ENCODE measurements around the gene B4GALT7.
"Not testable (repeated sequence)": the region's sequence is repeated elsewhere in the genome, so short reads cannot be mapped to it uniquely, and the experiment has no call there.

B4GALT7 gene

DNA sequence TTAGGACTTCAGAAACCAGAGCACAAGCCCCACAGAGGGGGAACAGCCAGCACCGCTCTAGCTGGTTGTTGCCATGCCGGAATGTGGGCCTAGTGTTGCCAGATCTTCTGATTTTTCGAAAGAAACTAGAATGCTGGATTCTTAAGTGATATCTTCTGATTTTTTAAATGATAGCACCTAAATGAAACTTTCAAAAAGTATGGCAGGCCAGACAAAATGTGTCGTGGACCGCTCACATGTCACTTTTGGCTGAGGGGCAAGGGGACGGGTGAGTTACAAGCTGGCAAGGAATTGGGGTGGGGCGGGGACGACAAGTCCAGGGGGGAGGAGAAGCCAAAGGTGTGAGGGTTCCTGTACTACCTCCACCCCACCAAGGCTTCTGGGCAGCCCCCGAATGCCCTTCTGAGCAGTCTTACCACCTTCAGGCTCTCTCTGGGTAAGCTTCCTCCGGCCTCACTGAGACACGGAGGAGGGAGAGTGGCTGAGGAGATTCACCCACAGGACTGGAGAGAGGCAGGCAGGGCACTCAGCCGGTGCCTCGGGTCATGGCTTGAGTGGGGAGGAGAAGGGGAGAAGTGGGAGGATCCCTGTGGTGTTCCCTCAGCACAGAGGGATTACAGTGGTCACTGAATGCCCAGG is 10.3 kb downstream of the B4GALT7 start:
- DNase-seq: no peak

DNA sequence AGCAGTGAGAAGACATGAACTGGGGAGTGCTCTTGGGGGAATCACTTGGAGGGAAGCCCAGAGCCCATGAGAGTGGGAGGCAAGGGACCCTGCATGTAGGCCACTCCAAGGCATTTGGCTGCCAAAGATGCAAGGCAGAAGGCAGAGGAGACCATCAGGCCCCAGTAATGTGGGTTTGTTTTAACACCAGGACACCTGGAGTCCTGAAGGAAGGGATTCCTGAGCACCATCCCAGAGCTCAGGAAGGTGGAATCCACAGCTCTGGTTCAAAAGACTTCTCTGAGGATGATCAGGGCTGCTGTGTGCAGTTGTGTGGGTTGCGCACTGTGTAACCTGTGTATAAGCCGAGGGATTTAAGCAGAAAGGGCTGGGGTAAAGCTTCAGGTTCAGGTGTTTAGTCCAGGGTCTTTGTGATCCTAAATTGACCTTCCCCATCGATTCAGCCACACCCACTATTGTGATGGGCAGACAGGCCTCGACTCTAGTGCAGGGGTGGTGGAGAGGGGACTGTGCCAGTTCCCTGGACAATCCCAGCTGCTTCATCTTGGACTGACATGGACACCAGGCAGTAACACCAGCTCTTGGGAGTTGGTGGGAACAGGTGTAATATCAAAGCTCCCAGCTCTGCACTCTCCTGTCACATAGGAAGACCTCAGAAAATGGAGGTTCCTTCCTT is 11.0 kb downstream of the B4GALT7 start:
- DNase-seq: no peak

DNA sequence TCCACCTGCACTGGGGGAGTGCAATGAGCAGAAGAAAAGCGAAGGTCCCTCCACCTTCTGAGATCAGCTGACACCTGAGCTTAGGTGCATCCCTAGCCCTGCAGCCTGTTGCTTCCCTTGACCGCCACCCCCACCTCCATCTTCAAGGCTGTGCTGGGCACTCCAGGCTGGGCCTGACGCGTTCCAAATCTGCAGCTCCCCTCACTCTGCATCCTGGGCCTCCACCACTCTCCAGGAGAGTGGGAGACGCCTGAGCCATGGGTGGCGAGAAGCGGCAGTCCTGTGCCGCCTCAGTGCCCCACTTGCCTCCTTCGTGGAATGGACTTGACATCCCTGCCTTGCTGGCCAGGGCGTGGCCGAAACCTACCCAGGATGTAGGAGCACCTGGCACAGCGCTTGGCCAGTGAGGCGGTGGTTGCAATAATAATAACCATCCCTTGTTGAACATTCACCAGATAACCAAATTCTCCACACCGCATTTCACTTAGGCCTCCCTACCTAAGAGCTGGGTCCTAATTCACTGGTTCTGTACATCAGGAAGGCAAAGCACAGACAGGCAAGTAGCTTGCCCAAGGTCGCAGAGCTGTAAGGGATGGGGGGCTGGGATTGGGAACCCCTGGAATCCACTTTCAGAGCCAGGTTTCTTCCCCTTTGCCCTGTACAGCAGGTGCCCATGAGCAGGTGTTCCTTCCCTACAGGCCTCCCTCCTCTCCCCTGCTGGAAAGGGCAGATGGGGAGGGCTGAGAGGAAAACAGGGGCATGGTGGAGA is 11.7 kb downstream of the B4GALT7 start:
- no peak for DNase-seq

DNA sequence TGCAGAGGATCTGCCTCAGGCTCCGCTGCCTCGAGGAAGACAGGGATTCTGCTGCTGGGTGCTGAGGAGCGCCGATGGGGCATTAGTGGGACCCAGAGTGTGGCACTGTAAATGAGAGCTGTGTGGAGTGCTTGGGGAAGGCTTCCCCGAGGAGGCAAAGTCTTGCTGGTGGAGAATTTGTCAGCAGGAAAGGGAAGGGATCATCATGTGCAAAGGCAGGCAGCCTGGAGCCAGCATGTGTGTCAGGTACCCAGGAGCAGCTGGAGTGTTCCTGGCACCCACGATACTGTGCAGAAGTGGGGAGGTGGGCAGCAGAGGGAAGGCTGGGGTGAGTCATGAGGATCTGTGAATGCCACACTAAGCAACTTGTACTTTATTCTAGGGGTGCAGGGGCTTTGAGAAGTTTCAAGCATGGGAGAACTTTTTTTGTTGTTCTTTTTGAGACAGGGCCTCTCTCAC is 12.3 kb downstream of the B4GALT7 start:
- no peak for DNase-seq

DNA sequence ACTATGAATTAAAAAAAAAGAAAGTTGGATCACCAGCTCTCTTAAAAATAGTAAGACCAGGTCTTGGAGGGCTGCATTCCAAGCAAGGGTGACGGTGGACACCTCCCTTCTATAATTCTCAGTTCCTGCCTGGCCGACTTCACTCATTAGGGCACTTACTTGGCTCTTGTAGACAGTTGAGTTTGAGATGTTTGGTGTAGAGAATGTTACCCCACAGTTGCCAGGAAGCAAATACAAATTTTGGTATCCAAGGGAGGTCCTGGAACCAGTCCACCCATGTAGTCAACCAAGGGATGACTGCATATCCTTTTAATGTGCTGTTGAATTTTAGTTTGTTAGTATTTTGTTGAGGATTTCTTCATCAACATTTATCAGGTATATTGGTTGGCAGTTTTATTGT is 20.6 kb downstream of the B4GALT7 start:
- DNase-seq: no peak

DNA sequence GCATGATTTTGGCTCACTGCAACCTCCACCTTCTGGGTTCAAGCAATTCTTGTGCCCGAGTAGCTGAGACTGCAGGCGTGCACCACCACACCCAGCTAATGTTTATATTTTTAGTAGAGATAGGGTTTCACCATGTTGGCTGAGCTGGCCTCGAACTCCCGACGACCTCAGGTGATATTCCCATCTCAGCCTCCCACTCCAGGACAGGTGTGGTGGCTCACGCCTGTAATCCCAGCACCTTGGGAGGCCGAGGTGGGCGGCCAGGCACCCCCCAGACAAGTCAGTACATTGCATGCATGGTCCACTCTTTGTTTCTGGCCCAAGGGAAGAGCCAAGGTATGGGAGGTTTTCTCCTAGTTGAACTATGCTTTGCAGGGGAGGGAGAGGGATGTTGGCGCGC is 24.2 kb downstream of the B4GALT7 start:
- not testable (repeated sequence) for DNase-seq

DNA sequence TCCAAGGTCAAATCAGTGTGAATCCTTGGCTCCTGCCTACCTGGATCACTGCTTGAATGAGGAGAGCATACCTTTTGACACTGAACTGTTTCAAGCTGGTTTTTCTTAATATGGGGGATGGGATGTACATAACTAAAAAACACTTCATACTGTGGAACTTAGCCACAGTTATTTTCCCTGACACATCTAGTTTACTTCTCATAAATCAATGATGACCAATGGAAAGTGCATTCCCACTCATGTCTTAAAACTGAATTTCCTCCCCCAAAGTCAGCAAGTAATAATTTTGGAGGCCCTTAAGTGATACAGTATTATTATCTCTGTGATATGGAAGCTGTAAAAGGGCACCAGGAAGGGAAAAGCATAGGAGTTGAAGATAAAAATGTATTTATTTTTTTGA is 30.3 kb downstream of the B4GALT7 start:
- DNase-seq: not testable (repeated sequence)

DNA sequence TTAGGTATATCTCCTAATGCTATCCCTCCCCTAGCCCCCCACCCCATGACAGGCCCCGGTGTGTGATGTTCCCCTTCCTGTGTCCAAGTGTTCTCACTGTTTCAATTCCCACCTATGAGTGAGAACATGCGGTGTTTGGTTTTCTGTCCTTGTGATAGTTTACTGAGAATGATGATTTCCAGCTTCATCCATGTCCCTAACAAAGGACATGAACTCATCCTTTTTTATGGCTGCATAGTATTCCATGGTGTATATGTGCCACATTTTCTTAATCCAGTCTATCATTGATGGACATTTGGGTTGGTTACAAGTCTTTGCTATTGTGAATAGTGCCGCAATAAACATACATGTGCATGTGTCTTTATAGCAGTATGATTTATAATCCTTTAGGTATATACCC is 35.0 kb downstream of the B4GALT7 start:
- DNase-seq: not testable (repeated sequence)

DNA sequence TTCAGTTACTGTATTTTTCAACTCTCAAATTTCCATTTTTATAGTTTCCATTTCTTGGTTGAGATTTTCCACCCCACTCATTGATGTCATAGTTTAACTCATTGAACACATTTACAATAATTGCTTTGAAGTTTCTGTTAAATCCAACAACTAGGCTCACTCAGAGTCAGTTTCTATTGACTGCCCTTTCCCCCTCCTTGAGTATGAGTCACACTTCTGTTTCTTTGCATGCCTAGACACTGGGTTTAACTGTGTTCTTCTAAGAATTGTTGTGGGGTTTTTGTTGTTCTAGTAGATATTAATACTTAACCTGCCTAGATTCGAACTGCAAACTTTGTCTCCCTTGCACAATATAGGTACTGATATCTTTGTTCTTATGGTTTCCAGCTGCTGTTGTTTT is 45.5 kb downstream of the B4GALT7 start:
- not testable (repeated sequence) for DNase-seq

DNA sequence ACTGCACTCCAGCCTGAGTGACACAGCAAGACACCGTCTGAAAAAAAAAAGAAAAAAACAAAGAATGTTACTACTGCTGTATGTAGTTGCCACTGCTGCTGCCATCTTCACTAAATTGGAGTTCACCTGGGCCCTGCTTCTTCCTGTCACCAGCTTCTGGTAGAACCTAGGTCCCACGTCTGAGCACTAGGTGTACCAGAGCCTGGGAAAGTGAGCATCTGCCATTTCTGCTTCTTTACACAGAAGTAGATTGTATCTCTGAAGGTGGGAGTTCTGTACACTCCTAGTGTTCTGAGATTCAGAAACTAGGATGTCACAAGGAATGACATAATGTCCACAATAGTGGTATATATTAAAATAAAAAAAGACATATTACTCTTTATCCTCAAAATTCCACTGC is 51.3 kb downstream of the B4GALT7 start:
- not testable (repeated sequence) for DNase-seq

DNA sequence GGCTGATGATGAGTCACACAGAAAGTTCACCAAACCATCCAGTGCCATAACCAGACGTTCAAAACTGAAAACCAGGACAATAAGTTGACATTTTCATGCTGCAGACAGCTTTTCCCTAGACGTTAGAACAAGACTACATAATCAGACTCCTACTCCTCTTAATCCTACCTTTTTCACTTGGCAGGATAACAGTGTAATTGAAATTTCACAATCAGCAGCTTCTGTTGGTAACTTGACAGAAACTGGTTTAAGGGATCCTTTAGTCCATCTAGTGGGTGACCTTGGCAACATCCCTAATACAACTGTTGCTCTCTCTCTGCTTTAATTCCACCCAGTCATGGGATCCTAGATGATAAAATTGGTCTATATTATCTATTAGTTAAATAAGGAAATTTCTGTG is 57.9 kb downstream of the B4GALT7 start:
- not testable (repeated sequence) for DNase-seq

DNA sequence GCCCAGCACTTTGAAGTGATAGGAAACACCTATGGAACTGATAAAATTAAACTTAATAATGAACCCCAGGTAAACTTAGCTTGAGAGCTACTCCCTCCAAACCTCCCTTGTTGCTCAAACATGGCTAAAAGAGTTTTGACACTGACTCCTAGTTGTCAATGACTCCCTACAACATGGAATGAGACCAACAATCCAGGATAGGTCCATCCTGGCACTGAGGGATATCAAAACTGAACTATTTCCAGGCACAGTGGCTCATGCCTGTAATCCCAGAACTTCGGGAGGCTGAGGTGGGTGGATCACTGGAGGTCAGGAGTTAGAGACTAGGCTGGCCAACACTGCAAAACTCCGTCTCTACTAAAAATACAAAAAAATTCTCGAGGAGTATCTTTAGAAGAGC is 58.6 kb downstream of the B4GALT7 start:
- DNase-seq: not testable (repeated sequence)

All from midbrain (tissue), 1 donor.